Loucy (cell line): Measurements from ENCODE around the gene RELL1.

ENCODE experiments used
- H2AFZ ChIP-seq: fragments of 200-600 bp; sonication (generic); 2 replicates; pipeline ENCODE4 v1.6.0; 2016; ENCODE audit warnings: antibody characterized with exemption, mild to moderate bottlenecking, low read length, moderate library complexity
- H3F3A ChIP-seq: fragments of 200-600 bp; 2 replicates; pipeline ENCODE4 v1.6.0; 2016; ENCODE audit warnings: antibody characterized with exemption, low read depth, mild to moderate bottlenecking
- H3K27me3 ChIP-seq: fragments of 200-600 bp; sonication (generic); 2 replicates; pipeline ENCODE4 v1.6.1; 2014; ENCODE audit warnings: low read length, mild to moderate bottlenecking; ENCODE audit not compliant: insufficient read depth, poor library complexity, severe bottlenecking
- H3K36me3 ChIP-seq: fragments of 200-600 bp; sonication (generic); 2 replicates; pipeline ENCODE4 v1.6.1; 2016; ENCODE audit warnings: low read length; ENCODE audit not compliant: insufficient read depth
- H3K4me1 ChIP-seq: fragments of 200-600 bp; sonication (generic); 2 replicates; pipeline ENCODE4 v1.5.1; 2014; ENCODE audit warnings: low read length, mild to moderate bottlenecking; ENCODE audit not compliant: insufficient read depth, poor library complexity, severe bottlenecking
- H3K4me2 ChIP-seq: fragments of 200-600 bp; sonication (generic); 2 replicates; pipeline ENCODE4 v1.6.0; 2014; ENCODE audit warnings: antibody characterized with exemption, low read length, low read depth, mild to moderate bottlenecking; ENCODE audit not compliant: poor library complexity, severe bottlenecking
- H3K4me3 ChIP-seq: fragments of 200-600 bp; sonication (generic); 2 replicates; pipeline ENCODE4 v1.5.1; 2014; ENCODE audit warnings: low read length, mild to moderate bottlenecking, mixed read lengths; ENCODE audit not compliant: poor library complexity, severe bottlenecking
- H3K79me2 ChIP-seq: fragments of 200-600 bp; sonication (generic); 2 replicates; pipeline ENCODE4 v1.6.1; 2014; ENCODE audit warnings: low read length; ENCODE audit not compliant: insufficient read depth
- H3K9ac ChIP-seq: fragments of 200-600 bp; sonication (generic); 2 replicates; pipeline ENCODE4 v1.6.0; 2014; ENCODE audit warnings: mild to moderate bottlenecking, low read depth, low read length, moderate library complexity; ENCODE audit not compliant: poor library complexity, severe bottlenecking
- H3K9me2 ChIP-seq: fragments of 200-600 bp; sonication (generic); replicated peaks from 2 replicates; pipeline ENCODE4 v1.6.1; 2016; ENCODE audit warnings: low read depth, low read length, mixed read lengths
- H3K9me3 ChIP-seq: fragments of 200-600 bp; sonication (generic); 2 replicates; pipeline ENCODE4 v1.6.1; 2014; ENCODE audit warnings: mild to moderate bottlenecking, antibody characterized with exemption, low read length, low read depth; ENCODE audit not compliant: insufficient read depth
- H4K20me1 ChIP-seq: fragments of 200-600 bp; sonication (generic); 2 replicates; pipeline ENCODE4 v1.6.0; 2014; ENCODE audit warnings: antibody characterized with exemption, low read length, mild to moderate bottlenecking; ENCODE audit not compliant: insufficient read depth, poor library complexity, severe bottlenecking
- EZH2phosphoT487 ChIP-seq: fragments of 200-600 bp; IDR thresholded peaks from 2 replicates; pipeline ENCODE4 v1.6.1; 2018; ENCODE audit warnings: antibody characterized with exemption, mild to moderate bottlenecking, moderate library complexity, borderline replicate concordance
- TF ChIP-seq, protein P1 (sequence below): fragments of 200-600 bp; sonication (generic); conservative IDR thresholded peaks from 2 replicates; pipeline ENCODE4 v1.5.1; 2014; ENCODE audit warnings: mild to moderate bottlenecking, antibody characterized with exemption, low read length

RELL1 gene

DNA sequence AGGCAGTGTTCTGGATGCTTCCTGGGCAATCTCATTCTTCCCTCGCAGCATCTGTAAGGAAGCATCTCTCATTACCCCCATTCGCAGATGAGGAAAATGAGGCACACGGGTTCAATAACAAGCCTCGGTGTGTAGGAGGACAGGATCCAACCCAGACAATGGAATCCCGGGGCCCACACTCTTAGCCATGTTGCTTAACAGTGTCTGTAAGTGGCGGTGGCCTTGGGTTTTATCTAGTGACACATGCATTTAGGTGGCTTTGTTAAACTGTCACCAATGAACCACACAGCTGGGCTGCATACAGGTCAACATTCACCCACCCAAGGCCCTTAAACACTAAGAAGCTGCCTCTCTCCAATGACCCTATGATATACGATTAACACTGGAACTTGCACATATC is 22.6 kb downstream of the RELL1 start:
- no peak overlapping the region for H3K4me2 ChIP-seq
- H3K27me3 ChIP-seq, result no peaks in the 10 kb centered on the region
- peaks cover 40% of the 10 kb centered on the region; the same call in 1 of the 2 replicates for H3K79me2 ChIP-seq
- peaks cover 32% of the 10 kb centered on the region for H3K4me1 ChIP-seq
- no peak overlapping the region for H3K9ac ChIP-seq
- no peak overlapping the region for H3K4me3 ChIP-seq
- H3F3A ChIP-seq, result no peaks in the 10 kb centered on the region
- H3K9me2 ChIP-seq, result no peaks in the 10 kb centered on the region
- no peak overlapping the region for H2AFZ ChIP-seq
- no peaks in the 10 kb centered on the region for H4K20me1 ChIP-seq
- H3K36me3 ChIP-seq, result no peaks in the 10 kb centered on the region
- TF ChIP-seq EZH2phosphoT487, result no peak
- TF ChIP-seq, protein P1, sequence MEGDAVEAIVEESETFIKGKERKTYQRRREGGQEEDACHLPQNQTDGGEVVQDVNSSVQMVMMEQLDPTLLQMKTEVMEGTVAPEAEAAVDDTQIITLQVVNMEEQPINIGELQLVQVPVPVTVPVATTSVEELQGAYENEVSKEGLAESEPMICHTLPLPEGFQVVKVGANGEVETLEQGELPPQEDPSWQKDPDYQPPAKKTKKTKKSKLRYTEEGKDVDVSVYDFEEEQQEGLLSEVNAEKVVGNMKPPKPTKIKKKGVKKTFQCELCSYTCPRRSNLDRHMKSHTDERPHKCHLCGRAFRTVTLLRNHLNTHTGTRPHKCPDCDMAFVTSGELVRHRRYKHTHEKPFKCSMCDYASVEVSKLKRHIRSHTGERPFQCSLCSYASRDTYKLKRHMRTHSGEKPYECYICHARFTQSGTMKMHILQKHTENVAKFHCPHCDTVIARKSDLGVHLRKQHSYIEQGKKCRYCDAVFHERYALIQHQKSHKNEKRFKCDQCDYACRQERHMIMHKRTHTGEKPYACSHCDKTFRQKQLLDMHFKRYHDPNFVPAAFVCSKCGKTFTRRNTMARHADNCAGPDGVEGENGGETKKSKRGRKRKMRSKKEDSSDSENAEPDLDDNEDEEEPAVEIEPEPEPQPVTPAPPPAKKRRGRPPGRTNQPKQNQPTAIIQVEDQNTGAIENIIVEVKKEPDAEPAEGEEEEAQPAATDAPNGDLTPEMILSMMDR, result no peak
- no peaks in the 10 kb centered on the region for H3K9me3 ChIP-seq

DNA sequence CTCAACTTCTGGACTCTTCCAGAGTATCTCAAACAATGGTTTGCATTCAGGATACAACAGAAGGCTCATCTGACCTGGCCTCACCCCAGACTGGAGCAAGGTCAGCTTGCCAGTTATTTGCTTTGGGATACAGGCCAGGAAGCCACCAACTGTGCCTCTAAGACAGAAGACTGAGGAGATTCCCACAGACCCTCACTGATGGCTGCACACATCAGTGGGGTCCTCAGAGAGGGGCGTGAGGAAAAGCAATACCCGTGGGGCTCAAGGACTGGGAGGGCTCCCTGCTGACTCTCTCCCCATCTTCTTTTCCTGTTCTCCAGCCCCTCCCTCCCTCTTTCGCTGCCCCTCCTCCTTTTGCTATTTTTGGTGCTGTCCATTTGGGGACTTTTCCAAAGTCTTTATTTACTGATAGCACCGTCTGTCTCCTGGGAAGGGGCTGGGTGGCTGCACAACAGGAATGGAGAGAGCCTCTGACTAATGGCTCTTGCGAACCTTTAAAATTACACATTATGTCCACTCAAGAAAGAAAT is 23.2 kb downstream of the RELL1 start:
- Histone ChIP-seq H3K79me2 (peaks cover 40% of the 10 kb centered on the region; the same call in 1 of the 2 replicates), H4K20me1 (no peaks in the 10 kb centered on the region), H3K9me2 (no peaks in the 10 kb centered on the region), H2AFZ (no peak overlapping the region), H3K36me3 (no peaks in the 10 kb centered on the region), H3K4me1 (peaks cover 32% of the 10 kb centered on the region), H3K9ac (no peak overlapping the region), H3K4me2 (no peak overlapping the region), H3K4me3 (no peak overlapping the region), H3K27me3 (no peaks in the 10 kb centered on the region), H3K9me3 (no peaks in the 10 kb centered on the region), H3F3A (no peaks in the 10 kb centered on the region)
- TF ChIP-seq, protein P1, result no peak
- no peak for TF ChIP-seq EZH2phosphoT487

DNA sequence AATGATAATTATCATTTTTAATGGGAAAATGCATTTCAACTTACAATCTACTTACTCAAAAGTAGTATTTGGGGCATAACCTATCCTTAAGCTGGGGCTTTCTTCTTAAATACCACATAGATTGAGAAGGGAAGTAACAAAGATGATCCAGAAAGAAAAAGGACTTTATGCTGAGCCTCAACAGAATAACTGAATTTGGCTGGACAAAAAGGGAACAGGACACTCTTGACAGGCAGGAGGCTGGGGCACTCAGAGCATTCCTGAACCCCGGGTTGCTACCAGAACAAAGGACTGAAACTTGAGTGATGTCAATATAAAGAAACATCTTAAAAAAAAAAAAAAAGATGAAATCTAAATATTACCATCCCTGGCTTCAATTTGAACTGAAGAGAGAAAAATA is 23.9 kb downstream of the RELL1 start:
- no peaks in the 10 kb centered on the region for H3K9me2 ChIP-seq
- H3K79me2 ChIP-seq, result peaks cover 40% of the 10 kb centered on the region; the same call in 1 of the 2 replicates
- H3K27me3 ChIP-seq, result no peaks in the 10 kb centered on the region
- no peak overlapping the region for H2AFZ ChIP-seq
- H3K4me1 ChIP-seq, result peaks cover 29% of the 10 kb centered on the region
- TF ChIP-seq, protein P1, result no peak
- no peak for TF ChIP-seq EZH2phosphoT487
- no peaks in the 10 kb centered on the region for H3K9me3 ChIP-seq
- no peaks in the 10 kb centered on the region for H3K36me3 ChIP-seq
- H3K9ac ChIP-seq, result no peak overlapping the region
- H3K4me2 ChIP-seq, result no peak overlapping the region
- H4K20me1 ChIP-seq, result no peaks in the 10 kb centered on the region
- no peak overlapping the region for H3K4me3 ChIP-seq
- no peaks in the 10 kb centered on the region for H3F3A ChIP-seq
